HL-60/S4 treated with phorbol 12-myristate 13-acetate at 8.2 ng/mL for 4 days and 3 days (cell line): ENCODE measurements around the gene DPY19L3.
"Not testable (repeated sequence)": the region's sequence is repeated elsewhere in the genome, so short reads cannot be mapped to it uniquely, and the experiment has no call there.

Source experiments
- in situ Hi-C: fragments of 300-500 bp; cut with MboI; formaldehyde crosslinking; loops from 2 replicates; pipeline ENCODE4 v1.15.0; 2022; ENCODE audit warnings: low sequenced_read_pairs

The DPY19L3 gene

GRCh38 chr19:32388393-32388855 is 17.1 kb upstream of the DPY19L3 start:
- in situ Hi-C loops = no loop called here

DNA sequence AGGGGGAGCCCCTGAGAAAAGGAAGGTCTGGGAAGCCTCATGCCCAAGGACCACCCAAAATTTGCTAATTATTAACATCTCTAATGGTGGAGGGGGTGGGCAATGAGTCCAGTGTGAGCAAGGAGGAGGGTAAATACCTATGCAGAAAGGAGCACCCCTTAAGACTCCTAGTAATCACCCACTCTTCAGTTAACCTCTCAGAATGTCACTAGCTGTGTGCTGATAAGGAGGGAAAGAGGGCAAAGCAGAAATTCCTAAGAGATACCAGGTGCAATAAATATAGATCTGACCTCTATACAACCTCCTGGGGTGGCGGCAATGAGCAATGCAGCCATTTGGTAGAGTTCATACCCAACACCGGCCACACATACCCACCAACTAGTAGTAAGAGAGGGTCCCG is 12.7 kb upstream of the DPY19L3 start:
- in situ Hi-C loops = no loop called here

- in situ Hi-C loops = no loop called here
These were observed 9.4 kb upstream of the DPY19L3 start for GRCh38 chr19:32396046-32396652.

- in situ Hi-C loops = no loop called here
These were observed 7.9 kb upstream of the DPY19L3 start for GRCh38 chr19:32397671-32398101.

DNA sequence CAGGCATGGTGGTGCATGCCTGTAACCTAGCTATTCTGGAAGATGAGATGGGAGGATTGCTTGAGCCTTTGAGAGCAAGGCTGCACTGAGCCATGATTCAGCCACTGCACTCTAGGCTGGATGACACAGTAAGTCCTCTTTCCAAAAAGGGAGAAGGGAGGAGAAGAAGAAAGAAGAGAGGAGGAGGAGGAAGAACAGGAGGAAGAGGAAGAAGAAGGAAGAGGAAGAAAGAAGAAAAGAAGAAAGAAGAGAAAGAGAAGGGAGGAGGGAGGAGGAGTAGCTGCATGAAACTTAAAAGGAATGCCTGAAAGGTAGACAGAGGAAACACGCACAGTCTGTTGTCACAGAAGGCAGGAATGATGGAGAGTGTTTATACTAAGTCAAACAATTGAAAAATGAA is 3.6 kb upstream of the DPY19L3 start:
- in situ Hi-C loops = no loop called here

GRCh38 chr19:32403291-32403995 is 2.1 kb upstream of the DPY19L3 start:
- in situ Hi-C loops = no loop called here

- in situ Hi-C loops = no loop called here
These were observed 1.2 kb upstream of the DPY19L3 start for GRCh38 chr19:32404213-32404932.

DNA sequence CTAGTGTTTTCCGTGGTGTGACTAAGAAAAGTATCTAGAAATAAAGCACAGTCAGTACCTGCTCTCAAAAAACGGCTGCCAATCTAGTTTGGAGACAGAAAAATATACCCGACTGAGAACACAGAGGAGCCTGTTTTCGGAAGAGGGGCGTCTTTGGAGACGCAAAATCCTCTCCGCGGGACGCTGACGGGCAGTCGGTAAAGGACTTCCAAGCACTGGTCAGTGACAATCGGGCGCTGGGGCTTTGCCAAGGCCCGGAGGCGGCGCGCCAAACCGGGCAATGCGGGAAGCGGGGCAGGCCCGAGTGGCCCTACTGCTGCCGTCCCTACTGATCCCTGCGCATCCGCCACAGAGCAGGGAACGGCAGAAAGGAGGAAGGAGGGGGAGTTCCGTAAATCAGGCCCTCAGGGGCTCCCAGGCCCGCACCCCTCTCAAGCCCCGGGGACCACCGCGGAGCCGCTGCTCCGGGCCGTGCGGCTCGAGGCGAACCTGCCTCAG is 588 bp upstream of the DPY19L3 start:
- in situ Hi-C loops = no loop called here

DNA sequence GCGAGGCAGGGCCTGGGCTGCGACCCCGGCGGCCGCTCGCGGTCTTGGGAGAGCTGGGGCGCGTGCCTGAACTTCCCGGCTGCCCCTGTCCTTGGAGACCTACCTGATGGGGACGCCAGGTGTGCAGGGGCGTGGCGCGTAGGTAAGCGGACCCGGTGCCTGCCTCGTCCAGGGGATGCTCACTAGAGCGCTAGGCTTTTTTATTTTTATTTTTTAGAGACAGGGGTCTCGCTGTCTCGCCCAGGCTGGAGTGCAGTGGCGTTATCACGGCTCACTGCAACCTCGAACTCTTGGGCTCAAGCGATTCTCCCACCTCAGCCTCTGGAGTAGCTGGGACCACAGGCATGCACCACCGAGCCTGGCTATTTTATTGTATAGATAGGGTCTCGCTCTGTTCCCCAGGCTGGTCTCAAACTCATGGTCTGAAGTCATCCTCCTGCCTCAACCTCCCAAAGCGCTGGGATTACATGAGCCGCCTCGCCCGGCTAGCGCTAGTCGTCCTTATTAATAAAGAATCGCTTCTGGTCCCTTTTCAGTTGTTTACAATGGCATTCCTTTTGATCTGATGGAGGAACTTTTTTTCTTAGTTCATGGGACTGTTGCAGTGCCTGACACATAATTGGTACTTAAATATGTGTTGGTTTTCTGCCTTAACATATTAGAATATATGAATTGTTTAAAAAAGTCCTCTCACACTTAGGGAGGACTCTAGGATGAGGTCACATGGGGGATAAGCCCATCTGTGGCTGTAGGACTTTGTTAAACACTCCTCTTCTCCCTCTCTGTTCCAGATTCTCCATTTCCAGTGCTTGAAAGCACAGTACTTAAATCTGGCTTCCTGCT is 812 bp downstream of the DPY19L3 start:
- in situ Hi-C loops = no loop called here

GRCh38 chr19:32407004-32407992 is 1.7 kb downstream of the DPY19L3 start:
- in situ Hi-C loops = no loop called here

DNA sequence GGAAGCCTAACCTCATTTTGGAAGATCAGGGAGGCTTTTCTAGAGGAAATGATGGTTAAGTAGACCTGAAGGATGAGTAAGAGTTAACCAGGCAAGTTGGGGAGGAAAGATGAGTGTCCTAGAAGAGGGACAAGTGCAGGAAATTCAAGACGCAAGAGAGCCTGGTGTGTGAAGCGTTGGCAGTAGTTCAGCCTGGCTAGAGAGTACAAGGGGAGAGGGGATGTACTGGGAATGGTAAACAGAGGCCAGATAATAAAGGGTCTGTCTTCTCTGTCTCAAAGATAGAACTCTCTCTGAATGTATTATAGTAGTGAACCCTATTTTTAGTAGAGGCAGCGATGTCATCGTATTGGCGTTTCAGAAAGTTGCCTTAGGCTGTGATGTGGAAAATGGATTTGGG is 9.7 kb downstream of the DPY19L3 start:
- in situ Hi-C loops = no loop called here

GRCh38 chr19:32415669-32416068 is 10.1 kb downstream of the DPY19L3 start:
- in situ Hi-C loops = no loop called here

- in situ Hi-C loops = no loop called here
These were observed 11.3 kb downstream of the DPY19L3 start for GRCh38 chr19:32416749-32417456.

GRCh38 chr19:32418155-32418554 is 12.6 kb downstream of the DPY19L3 start:
- in situ Hi-C loops = no loop called here

DNA sequence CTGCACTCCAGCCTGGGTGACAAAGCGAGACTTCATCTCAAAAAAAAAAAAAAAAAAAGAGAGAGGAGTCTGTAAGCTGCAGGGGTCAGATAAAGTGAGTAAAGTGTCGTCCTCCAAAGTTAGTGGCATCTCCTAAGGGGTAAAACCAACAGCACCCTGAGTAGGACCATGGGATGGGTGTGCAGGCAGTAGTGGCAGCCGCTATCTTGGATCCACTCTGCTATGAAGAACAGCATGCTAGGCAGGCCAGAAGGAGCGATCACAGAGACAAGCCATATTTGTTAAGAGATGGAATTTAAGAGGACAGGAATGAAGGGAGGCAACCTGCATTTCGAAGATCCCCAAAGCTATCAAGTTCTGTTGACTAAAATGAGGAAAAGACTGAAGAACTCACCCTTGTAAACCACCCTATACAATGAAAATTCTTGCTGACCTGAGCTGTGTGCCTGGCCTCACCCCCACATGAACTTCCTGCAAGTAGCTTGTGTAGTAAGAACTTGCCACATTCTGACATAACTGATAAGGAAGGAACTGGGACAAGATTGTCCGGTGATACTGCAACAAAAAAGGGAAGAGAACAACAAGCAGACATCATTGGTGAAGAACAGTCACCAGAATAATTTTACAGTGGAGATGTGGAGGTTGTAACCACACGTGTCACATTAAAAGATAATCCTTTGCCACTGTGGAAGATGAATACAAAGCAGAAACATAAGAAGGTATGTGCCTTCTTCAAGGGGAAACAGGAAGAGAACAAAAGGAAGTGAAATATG is 16.2 kb downstream of the DPY19L3 start:
- in situ Hi-C loops = no loop called here

GRCh38 chr19:32422435-32422834 is 16.9 kb downstream of the DPY19L3 start:
- in situ Hi-C loops = no loop called here

DNA sequence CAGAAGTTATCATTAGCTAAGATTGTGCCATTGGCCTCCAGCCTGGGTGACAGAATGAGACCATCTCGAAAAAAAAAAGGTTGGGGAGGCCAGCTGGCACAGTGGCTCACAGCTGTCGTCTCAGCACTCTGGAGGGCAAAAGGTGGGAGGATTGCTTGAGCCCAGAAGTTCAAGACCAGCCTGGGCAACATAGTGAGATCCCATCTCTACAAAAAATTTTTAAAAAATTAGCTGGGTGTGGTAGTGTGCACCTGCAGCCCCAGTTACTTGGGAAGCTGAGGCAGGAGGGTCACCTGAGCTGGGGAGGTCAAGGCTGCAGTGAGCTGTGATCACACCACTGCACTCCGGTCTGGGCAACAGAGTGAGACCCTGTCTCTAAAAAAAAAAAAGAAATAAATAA is 18.4 kb downstream of the DPY19L3 start:
- in situ Hi-C loops = not testable (repeated sequence)

DNA sequence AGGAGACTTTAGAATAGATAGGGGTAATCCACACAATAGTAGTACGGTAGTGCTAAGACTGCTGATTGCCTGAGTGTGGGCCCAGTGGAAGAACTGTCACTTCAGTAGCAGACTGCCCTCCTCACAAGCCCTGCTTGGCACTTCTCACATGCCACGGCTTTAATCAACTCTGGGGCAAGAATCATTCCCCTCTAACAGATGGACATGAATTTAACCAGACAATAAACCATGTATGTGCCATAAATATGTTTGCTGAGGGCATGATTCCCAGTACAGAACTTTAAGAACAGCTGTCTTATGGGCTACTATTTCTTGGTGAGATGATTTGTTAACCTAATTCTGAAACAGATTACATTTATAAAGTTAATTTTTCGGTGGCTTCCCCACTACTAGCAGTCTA is 22.0 kb downstream of the DPY19L3 start:
- in situ Hi-C loops = no loop called here
